SK-N-MC (cell line): ENCODE data around the gene DEPP1.

Experiments used
- DNase-seq: peaks from one replicate; pipeline ENCODE4 v3.0.0-alpha.2; 2011; ENCODE audit warnings: low read depth, low spot score
- H3K27ac ChIP-seq: fragments of 200-600 bp; sonication (generic); 2 replicates; pipeline ENCODE4 v1.5.1; 2016; ENCODE audit warnings: mixed run types
- H3K36me3 ChIP-seq: fragments of 200-600 bp; sonication (generic); 2 replicates; pipeline ENCODE4 v1.6.1; 2017; ENCODE audit warnings: antibody characterized with exemption, low read length, mixed read lengths; ENCODE audit not compliant: insufficient read depth
- H3K4me3 ChIP-seq: fragments of 200-600 bp; sonication (generic); 2 replicates; pipeline ENCODE4 v1.5.1; 2016
- H3K9ac ChIP-seq: fragments of 200-600 bp; sonication (generic); 2 replicates; pipeline ENCODE4 v1.8.0; 2017; ENCODE audit warnings: mixed run types, mixed read lengths; ENCODE audit not compliant: insufficient read length
- H3K9me3 ChIP-seq: fragments of 200-600 bp; sonication (generic); 2 replicates; pipeline ENCODE4 v1.6.1; 2017; ENCODE audit warnings: low read depth, mild to moderate bottlenecking, antibody characterized with exemption, low read length, moderate library complexity, mixed read lengths
- EZH2 ChIP-seq: fragments of 200-600 bp; sonication (generic); IDR thresholded peaks from one replicate; pipeline ENCODE4 v1.6.1; 2017; ENCODE audit warnings: antibody characterized with exemption
- FOXP2 ChIP-seq: optimal IDR thresholded peaks from 2 replicates; pipeline ENCODE3; 2011; ENCODE audit warnings: mild to moderate bottlenecking, moderate library complexity; ENCODE audit not compliant: insufficient read depth; ENCODE audit errors: extremely low read length, control extremely low read depth
- POLR2AphosphoS5 ChIP-seq: IDR thresholded peaks from 2 replicates; pipeline ENCODE4 v1.6.1; 2012; ENCODE audit warnings: mild to moderate bottlenecking, low read depth, low read length, borderline replicate concordance

The DEPP1 gene

GRCh38 chr10:44935201-44935965, 43.2 kb downstream of the DEPP1 start:
- Histone ChIP-seq H3K36me3 (no peaks in the 10 kb centered on the region), H3K9me3 (no peaks in the 10 kb centered on the region), H3K27ac (no peak overlapping the region), H3K4me3 (no peak overlapping the region), H3K9ac (no peak overlapping the region)
- DNase-seq = no peak
- TF ChIP-seq POLR2AphosphoS5 = no peak
- no peak for TF ChIP-seq EZH2
- TF ChIP-seq FOXP2 = no peak

- Histone ChIP-seq H3K36me3 (no peaks in the 10 kb centered on the region), H3K27ac (no peak overlapping the region), H3K9ac (no peak overlapping the region), H3K4me3 (no peak overlapping the region), H3K9me3 (no peaks in the 10 kb centered on the region)
- DNase-seq = no peak
- TF ChIP-seq POLR2AphosphoS5 = no peak
These were observed 44.0 kb downstream of the DEPP1 start for GRCh38 chr10:44934416-44935200.

GRCh38 chr10:44933451-44934321, 44.9 kb downstream of the DEPP1 start:
- H3K27ac ChIP-seq = no peak overlapping the region
- H3K36me3 ChIP-seq = no peaks in the 10 kb centered on the region
- no peak overlapping the region for H3K9ac ChIP-seq
- TF ChIP-seq POLR2AphosphoS5 = no peak
- no peak for TF ChIP-seq EZH2
- no peak for TF ChIP-seq FOXP2
- no peaks in the 10 kb centered on the region for H3K9me3 ChIP-seq
- no peak overlapping the region for H3K4me3 ChIP-seq
- no peak for DNase-seq

GRCh38 chr10:44932517-44933450, 45.8 kb downstream of the DEPP1 start:
- no peak overlapping the region for H3K4me3 ChIP-seq
- no peak for DNase-seq
- H3K9me3 ChIP-seq = no peaks in the 10 kb centered on the region
- TF ChIP-seq EZH2 (no peak), FOXP2 (no peak), POLR2AphosphoS5 (no peak)
- no peak overlapping the region for H3K27ac ChIP-seq
- H3K36me3 ChIP-seq = no peaks in the 10 kb centered on the region
- no peak overlapping the region for H3K9ac ChIP-seq

- H3K36me3 ChIP-seq = no peaks in the 10 kb centered on the region
- H3K27ac ChIP-seq = no peak overlapping the region
- H3K9ac ChIP-seq = no peak overlapping the region
- no peaks in the 10 kb centered on the region for H3K9me3 ChIP-seq
- H3K4me3 ChIP-seq = no peak overlapping the region
- TF ChIP-seq POLR2AphosphoS5 = no peak
- TF ChIP-seq EZH2 = no peak
- no peak for TF ChIP-seq FOXP2
- DNase-seq = no peak
These were observed 46.7 kb downstream of the DEPP1 start for GRCh38 chr10:44931621-44932516.

- Histone ChIP-seq H3K4me3 (no peak overlapping the region), H3K9me3 (no peaks in the 10 kb centered on the region), H3K36me3 (no peaks in the 10 kb centered on the region), H3K27ac (no peak overlapping the region), H3K9ac (no peak overlapping the region)
- no peak for DNase-seq
- no peak for TF ChIP-seq POLR2AphosphoS5
- TF ChIP-seq FOXP2 = no peak
- no peak for TF ChIP-seq EZH2
These were observed 47.5 kb downstream of the DEPP1 start for GRCh38 chr10:44930904-44931620.
